NCI-H1417 (cell line): Measurements from ENCODE around the gene PAIP2B.
"Not testable (repeated sequence)": the region's sequence is repeated elsewhere in the genome, so short reads cannot be mapped to it uniquely, and the experiment has no call there.

ENCODE experiments used
- DNase-seq, 3 experiments: peaks; one replicate each; lab custom pipeline; 2025; lab: John Stamatoyannopoulos, UW

PAIP2B gene

GRCh38 chr2:71216501-71216900 lies 10.4 kb downstream of the PAIP2B start:
- DNase-seq: no peak

- no peak for DNase-seq
Measured at GRCh38 chr2:71215447-71215846, 11.5 kb downstream of the PAIP2B start.

GRCh38 chr2:71212336-71212735 lies 14.6 kb downstream of the PAIP2B start:
- DNase-seq: peak in 1 of 3 experiments; percentile 12

- DNase-seq: no peak
Measured at GRCh38 chr2:71210292-71210691, 16.6 kb downstream of the PAIP2B start.

GRCh38 chr2:71208756-71209155 lies 18.1 kb downstream of the PAIP2B start:
- no peak for DNase-seq

- DNase-seq: no peak
Measured at GRCh38 chr2:71207601-71208000, 19.3 kb downstream of the PAIP2B start.

- DNase-seq: no peak
Measured at GRCh38 chr2:71206271-71206670, 20.6 kb downstream of the PAIP2B start.

- no peak for DNase-seq
Measured at GRCh38 chr2:71191570-71191943, 35.3 kb downstream of the PAIP2B start.

GRCh38 chr2:71190656-71191569 lies 36.0 kb downstream of the PAIP2B start:
- DNase-seq: peak; percentile 2 to 60 (median 22)

- DNase-seq: no peak
Measured at GRCh38 chr2:71187589-71187988, 39.3 kb downstream of the PAIP2B start.

GRCh38 chr2:71186973-71187372 lies 39.9 kb downstream of the PAIP2B start:
- DNase-seq: no peak

GRCh38 chr2:71183306-71184115 lies 43.4 kb downstream of the PAIP2B start:
- DNase-seq: not testable (repeated sequence)

GRCh38 chr2:71181316-71181715 lies 45.6 kb downstream of the PAIP2B start:
- no peak for DNase-seq

- DNase-seq: peak; percentile 10 to 62 (median 55)
Measured at GRCh38 chr2:71178836-71179235, 48.1 kb downstream of the PAIP2B start.

GRCh38 chr2:71174207-71174606 lies 52.7 kb downstream of the PAIP2B start:
- DNase-seq: no peak

GRCh38 chr2:71173096-71173495 lies 53.8 kb downstream of the PAIP2B start:
- no peak for DNase-seq

GRCh38 chr2:71166812-71167211 lies 60.1 kb downstream of the PAIP2B start:
- no peak for DNase-seq

- DNase-seq: peak; percentile 44 to 68 (median 63)
Measured at GRCh38 chr2:71157124-71157793, 69.6 kb downstream of the PAIP2B start.

- peak in 2 of 3 experiments; percentile 91 to 97 for DNase-seq
Measured at GRCh38 chr2:71156573-71156972, 70.3 kb downstream of the PAIP2B start.

GRCh38 chr2:71155846-71156245 lies 71.1 kb downstream of the PAIP2B start:
- DNase-seq: no peak

- no peak for DNase-seq
Measured at GRCh38 chr2:71154798-71155197, 72.1 kb downstream of the PAIP2B start.

- DNase-seq: no peak
Measured at GRCh38 chr2:71154279-71154678, 72.6 kb downstream of the PAIP2B start.
